ENCODE measurements around the gene PIP4P1.

Gene PIP4P1

GRCh38 chr14:20436363-20436755 is 24.9 kb downstream of the PIP4P1 start:
- H3K27ac ChIP-seq (ENCODE audit: low read depth in 2 of 2, low read length in 2 of 2), result no peak overlapping the region
- no peaks in the 10 kb centered on the region for H3K27me3 ChIP-seq (ENCODE audit: control insufficient read depth in 2 of 2, insufficient read depth in 2 of 2, low read length in 2 of 2)
- no peaks in the 10 kb centered on the region for H3K36me3 ChIP-seq (ENCODE audit: control insufficient read depth in 2 of 2, insufficient read depth in 2 of 2, low read length in 2 of 2)
- no peaks in the 10 kb centered on the region for H3K4me1 ChIP-seq (ENCODE audit: control insufficient read depth in 2 of 2, insufficient read depth in 2 of 2, low read length in 2 of 2)
- no peak overlapping the region for H3K4me3 ChIP-seq (ENCODE audit: low read length in 2 of 2)
- H3K9me3 ChIP-seq (ENCODE audit: control insufficient read depth in 2 of 2, low read length in 2 of 2), result no peaks in the 10 kb centered on the region
- H3K9ac ChIP-seq (ENCODE audit: low read depth in 1 of 2, low read length in 2 of 2), result no peak overlapping the region

- Histone ChIP-seq H3K4me3 (ENCODE audit: low read length in 2 of 2) (peak within 1 kb of the TSS in 1 of 2 donors; percentile 31), H3K27me3 (ENCODE audit: control insufficient read depth in 2 of 2, insufficient read depth in 2 of 2, low read length in 2 of 2) (no peaks in the 10 kb centered on the region), H3K27ac (ENCODE audit: low read depth in 2 of 2, low read length in 2 of 2) (peak within 1 kb of the TSS in 1 of 2 donors; percentile 9), H3K36me3 (ENCODE audit: control insufficient read depth in 2 of 2, insufficient read depth in 2 of 2, low read length in 2 of 2) (no peaks in the 10 kb centered on the region), H3K9ac (ENCODE audit: low read depth in 1 of 2, low read length in 2 of 2) (no peak within 1 kb of the TSS), H3K9me3 (ENCODE audit: control insufficient read depth in 2 of 2, low read length in 2 of 2) (no peaks in the 10 kb centered on the region), H3K4me1 (ENCODE audit: control insufficient read depth in 2 of 2, insufficient read depth in 2 of 2, low read length in 2 of 2) (no peaks in the 10 kb centered on the region)
Observed at GRCh38 chr14:20435582-20436362, 25.5 kb downstream of the PIP4P1 start, which contains the start of gene KLHL33. Gene KLHL33 (minus strand): TSS chr14:20436166. CDS start chr14:20435811, 355 bp downstream.

DNA sequence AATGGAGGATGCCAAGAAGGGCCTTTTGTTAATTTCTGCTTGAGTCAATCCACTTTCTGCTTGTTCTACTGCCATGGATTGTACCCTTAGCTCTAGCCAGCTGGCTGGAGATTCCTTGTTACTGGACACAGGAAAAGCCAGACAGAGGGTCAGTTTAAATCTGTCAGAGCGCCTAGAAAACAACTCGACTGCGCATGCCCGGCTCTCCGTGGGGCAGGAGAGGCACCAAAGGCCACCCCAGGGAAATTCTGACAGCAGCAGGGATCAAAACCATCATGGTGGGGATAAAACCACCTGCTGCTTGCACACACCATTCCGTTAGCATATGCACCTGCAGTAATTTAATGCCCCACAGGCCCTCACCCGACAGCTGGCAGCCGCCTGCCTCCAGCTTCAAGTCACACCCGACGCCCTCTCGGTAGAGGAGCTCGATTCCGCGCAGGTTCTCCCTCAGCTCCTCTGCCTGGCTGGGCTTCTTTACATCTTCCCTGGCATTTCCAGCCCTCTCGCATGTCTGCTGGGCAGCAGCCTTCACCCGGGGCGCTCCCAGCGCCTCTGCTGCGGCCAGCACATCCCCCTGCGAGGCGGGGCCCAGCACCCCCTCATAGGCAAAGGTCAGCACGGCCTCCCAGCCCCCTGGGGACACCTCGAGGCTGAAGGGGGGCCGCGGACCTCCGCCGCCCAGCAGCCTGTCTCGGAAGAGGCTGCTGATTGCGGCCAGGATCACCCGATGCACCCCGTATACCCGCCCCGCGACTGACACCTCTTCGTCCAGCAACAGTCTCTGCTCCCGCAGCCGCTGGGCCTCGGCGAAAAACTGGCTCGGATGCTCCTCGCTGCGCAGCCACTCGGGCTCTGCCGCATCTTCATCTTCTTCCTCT is 26.3 kb downstream of the PIP4P1 start:
- Histone ChIP-seq H3K4me1 (ENCODE audit: control insufficient read depth in 2 of 2, insufficient read depth in 2 of 2, low read length in 2 of 2) (peaks cover 6 to 7% of the 10 kb centered on the region in 2 donors), H3K9ac (ENCODE audit: low read depth in 1 of 2, low read length in 2 of 2) (no peak overlapping the region), H3K27me3 (ENCODE audit: control insufficient read depth in 2 of 2, insufficient read depth in 2 of 2, low read length in 2 of 2) (no peaks in the 10 kb centered on the region), H3K36me3 (ENCODE audit: control insufficient read depth in 2 of 2, insufficient read depth in 2 of 2, low read length in 2 of 2) (no peaks in the 10 kb centered on the region), H3K4me3 (ENCODE audit: low read length in 2 of 2) (peak overlapping the region in 1 of 2 donors; percentile 31), H3K9me3 (ENCODE audit: control insufficient read depth in 2 of 2, low read length in 2 of 2) (no peaks in the 10 kb centered on the region), H3K27ac (ENCODE audit: low read depth in 2 of 2, low read length in 2 of 2) (peak overlapping the region in 1 of 2 donors; percentile 9)

GRCh38 chr14:20429801-20430669 is 31.2 kb downstream of the PIP4P1 start:
- H3K4me3 ChIP-seq (ENCODE audit: low read length in 2 of 2), result no peak overlapping the region
- H3K27ac ChIP-seq (ENCODE audit: low read depth in 2 of 2, low read length in 2 of 2), result no peak overlapping the region
- peaks cover 16 to 25% of the 10 kb centered on the region in 2 donors for H3K4me1 ChIP-seq (ENCODE audit: control insufficient read depth in 2 of 2, insufficient read depth in 2 of 2, low read length in 2 of 2)
- no peaks in the 10 kb centered on the region for H3K9me3 ChIP-seq (ENCODE audit: control insufficient read depth in 2 of 2, low read length in 2 of 2)
- no peaks in the 10 kb centered on the region for H3K36me3 ChIP-seq (ENCODE audit: control insufficient read depth in 2 of 2, insufficient read depth in 2 of 2, low read length in 2 of 2)
- no peak overlapping the region for H3K9ac ChIP-seq (ENCODE audit: low read depth in 1 of 2, low read length in 2 of 2)
- no peaks in the 10 kb centered on the region for H3K27me3 ChIP-seq (ENCODE audit: control insufficient read depth in 2 of 2, insufficient read depth in 2 of 2, low read length in 2 of 2)

DNA sequence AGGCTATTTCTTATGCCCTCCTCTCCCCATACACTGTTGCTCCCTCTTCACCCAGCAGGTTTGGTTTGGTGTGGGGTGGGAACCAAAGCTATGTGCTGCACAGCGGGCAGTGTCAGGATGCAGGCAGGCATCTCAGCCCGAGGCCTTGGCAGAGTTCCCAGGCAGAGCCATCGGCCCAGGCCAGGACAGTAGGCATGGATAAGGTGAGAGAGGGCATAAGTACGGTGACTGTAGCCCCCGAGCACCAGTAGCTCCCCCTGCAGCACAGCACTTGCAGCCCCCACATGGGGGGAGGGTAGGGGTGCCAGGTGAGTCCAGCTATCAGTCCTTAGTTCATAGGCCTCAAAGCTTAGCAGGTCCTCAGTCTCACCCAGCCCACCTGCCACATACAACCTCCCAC is 32.4 kb downstream of the PIP4P1 start:
- no peaks in the 10 kb centered on the region for H3K27me3 ChIP-seq (ENCODE audit: control insufficient read depth in 2 of 2, insufficient read depth in 2 of 2, low read length in 2 of 2)
- no peaks in the 10 kb centered on the region for H3K36me3 ChIP-seq (ENCODE audit: control insufficient read depth in 2 of 2, insufficient read depth in 2 of 2, low read length in 2 of 2)
- no peak overlapping the region for H3K27ac ChIP-seq (ENCODE audit: low read depth in 2 of 2, low read length in 2 of 2)
- H3K9ac ChIP-seq (ENCODE audit: low read depth in 1 of 2, low read length in 2 of 2), result no peak overlapping the region
- H3K9me3 ChIP-seq (ENCODE audit: control insufficient read depth in 2 of 2, low read length in 2 of 2), result no peaks in the 10 kb centered on the region
- no peak overlapping the region for H3K4me3 ChIP-seq (ENCODE audit: low read length in 2 of 2)
- H3K4me1 ChIP-seq (ENCODE audit: control insufficient read depth in 2 of 2, insufficient read depth in 2 of 2, low read length in 2 of 2), result peaks cover 16 to 27% of the 10 kb centered on the region in 2 donors

DNA sequence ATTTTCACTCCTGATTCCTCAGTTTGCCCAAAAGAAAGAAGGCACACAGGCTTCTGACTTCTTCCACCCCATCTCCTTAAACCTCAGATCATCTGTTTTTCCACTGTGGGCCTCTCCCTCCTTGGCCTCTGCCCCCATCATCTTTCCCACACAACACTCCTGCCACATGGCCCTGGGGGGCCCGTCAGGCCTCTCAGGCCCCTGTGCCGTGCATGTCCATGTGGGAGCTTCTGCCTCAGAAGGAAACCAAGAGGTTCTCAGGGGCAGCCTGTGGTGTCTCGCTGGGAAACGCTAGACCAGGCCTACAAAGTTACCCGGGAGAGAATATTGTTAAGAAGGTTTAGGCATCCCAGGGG is 33.2 kb downstream of the PIP4P1 start:
- Histone ChIP-seq H3K27me3 (ENCODE audit: control insufficient read depth in 2 of 2, insufficient read depth in 2 of 2, low read length in 2 of 2) (no peaks in the 10 kb centered on the region), H3K9me3 (ENCODE audit: control insufficient read depth in 2 of 2, low read length in 2 of 2) (no peaks in the 10 kb centered on the region), H3K4me3 (ENCODE audit: low read length in 2 of 2) (peak overlapping the region; percentile 2 to 41), H3K4me1 (ENCODE audit: control insufficient read depth in 2 of 2, insufficient read depth in 2 of 2, low read length in 2 of 2) (peaks cover 16 to 27% of the 10 kb centered on the region in 2 donors), H3K36me3 (ENCODE audit: control insufficient read depth in 2 of 2, insufficient read depth in 2 of 2, low read length in 2 of 2) (no peaks in the 10 kb centered on the region), H3K9ac (ENCODE audit: low read depth in 1 of 2, low read length in 2 of 2) (no peak overlapping the region), H3K27ac (ENCODE audit: low read depth in 2 of 2, low read length in 2 of 2) (peak overlapping the region; percentile 50 to 53)

GRCh38 chr14:20427231-20428009 is 33.8 kb downstream of the PIP4P1 start:
- Histone ChIP-seq H3K9me3 (ENCODE audit: control insufficient read depth in 2 of 2, low read length in 2 of 2) (no peaks in the 10 kb centered on the region), H3K27ac (ENCODE audit: low read depth in 2 of 2, low read length in 2 of 2) (peak overlapping the region; percentile 38 to 53), H3K9ac (ENCODE audit: low read depth in 1 of 2, low read length in 2 of 2) (no peak overlapping the region), H3K4me3 (ENCODE audit: low read length in 2 of 2) (peak overlapping the region; percentile 2 to 41), H3K4me1 (ENCODE audit: control insufficient read depth in 2 of 2, insufficient read depth in 2 of 2, low read length in 2 of 2) (peaks cover 20 to 27% of the 10 kb centered on the region in 2 donors), H3K36me3 (ENCODE audit: control insufficient read depth in 2 of 2, insufficient read depth in 2 of 2, low read length in 2 of 2) (no peaks in the 10 kb centered on the region), H3K27me3 (ENCODE audit: control insufficient read depth in 2 of 2, insufficient read depth in 2 of 2, low read length in 2 of 2) (no peaks in the 10 kb centered on the region)

DNA sequence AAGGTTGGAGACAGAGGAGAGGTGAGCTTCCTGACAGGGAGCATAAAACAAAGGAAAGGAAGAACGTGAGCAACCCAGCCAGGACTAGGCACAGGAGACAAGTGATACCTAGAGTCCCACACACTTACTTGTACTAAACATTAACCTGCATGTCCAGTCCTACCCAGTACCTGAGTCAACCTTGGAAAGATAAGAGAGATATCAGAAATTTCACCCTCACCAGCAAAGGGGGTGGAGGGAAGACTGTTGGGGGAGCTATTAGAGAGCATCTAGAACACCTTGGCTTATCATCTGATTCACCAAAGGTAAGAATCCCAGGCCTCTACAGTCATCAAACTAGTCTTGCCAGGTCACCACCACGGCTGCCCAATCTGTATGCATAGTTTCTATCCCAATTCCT is 36.4 kb downstream of the PIP4P1 start:
- no peaks in the 10 kb centered on the region for H3K27me3 ChIP-seq (ENCODE audit: control insufficient read depth in 2 of 2, insufficient read depth in 2 of 2, low read length in 2 of 2)
- no peak overlapping the region for H3K9ac ChIP-seq (ENCODE audit: low read depth in 1 of 2, low read length in 2 of 2)
- peaks cover 13 to 20% of the 10 kb centered on the region in 2 donors for H3K4me1 ChIP-seq (ENCODE audit: control insufficient read depth in 2 of 2, insufficient read depth in 2 of 2, low read length in 2 of 2)
- no peak overlapping the region for H3K27ac ChIP-seq (ENCODE audit: low read depth in 2 of 2, low read length in 2 of 2)
- no peaks in the 10 kb centered on the region for H3K9me3 ChIP-seq (ENCODE audit: control insufficient read depth in 2 of 2, low read length in 2 of 2)
- no peak overlapping the region for H3K4me3 ChIP-seq (ENCODE audit: low read length in 2 of 2)
- H3K36me3 ChIP-seq (ENCODE audit: control insufficient read depth in 2 of 2, insufficient read depth in 2 of 2, low read length in 2 of 2), result no peaks in the 10 kb centered on the region

- no peaks in the 10 kb centered on the region for H3K36me3 ChIP-seq (ENCODE audit: control insufficient read depth in 2 of 2, insufficient read depth in 2 of 2, low read length in 2 of 2)
Observed at GRCh38 chr14:20422886-20423285, 38.3 kb downstream of the PIP4P1 start.

More at GRCh38 chr14:20422886-20423285, 38.3 kb downstream of the PIP4P1 start:
- H3K9me3 ChIP-seq (ENCODE audit: control insufficient read depth in 2 of 2, low read length in 2 of 2), result no peaks in the 10 kb centered on the region
- peaks cover 20 to 26% of the 10 kb centered on the region in 2 donors for H3K4me1 ChIP-seq (ENCODE audit: control insufficient read depth in 2 of 2, insufficient read depth in 2 of 2, low read length in 2 of 2)
- H3K27ac ChIP-seq (ENCODE audit: low read depth in 2 of 2, low read length in 2 of 2), result peak overlapping the region in 1 of 2 donors; percentile 15
- H3K9ac ChIP-seq (ENCODE audit: low read depth in 1 of 2, low read length in 2 of 2), result no peak overlapping the region
- H3K4me3 ChIP-seq (ENCODE audit: low read length in 2 of 2), result no peak overlapping the region
- no peaks in the 10 kb centered on the region for H3K27me3 ChIP-seq (ENCODE audit: control insufficient read depth in 2 of 2, insufficient read depth in 2 of 2, low read length in 2 of 2)
